ENCODE results near the gene TMED7.

- TF ChIP-seq LEF1 (IDR thresholded peaks at IDR 0.05; ENCODE audit: borderline replicate concordance) (no peak), SUZ12 (IDR thresholded peaks at IDR 0.05) (no peak), NFRKB (IDR thresholded peaks at IDR 0.05) (no peak), BHLHE40 (IDR thresholded peaks at IDR 0.05; ENCODE audit: borderline replicate concordance) (no peak), FOXK2 (IDR thresholded peaks at IDR 0.05) (no peak)
These were observed 14.0 kb downstream of the TMED7 start for GRCh38 chr5:115611873-115612272.
